K562 (cell line): ENCODE results near the gene GFRA4. TPM values are rescaled to one million over a fixed set of nuclear protein-coding genes. Genes with fewer than 3 reads are reported as not detected.

Experiments used
- ATAC-seq: fragments of 200-7000 bp; cut with Tn5 transposase; 3 replicates; pipeline ENCODE4 v1.9.1; 2020; ENCODE audit warnings: moderate library complexity
- BruUV-seq: library from RNA; stranded (reverse); fragments of 400-500 nt; replicated peaks from 2 replicates; lab custom pipeline; 2021; lab: Mats Ljungman, UMichigan
- CTCF ChIA-PET: fragments of 300-600 bp; formaldehyde crosslinking; extraction: SDS; loops from one replicate; lab custom pipeline; 2021; ENCODE audit warnings: low intra/inter-chr PET ratio; lab: Yijun Ruan, JAX
- POLR2A ChIA-PET: fragments of 300-600, 350-650 bp; sonication (Branson Sonifier 250); formaldehyde crosslinking; extraction: SDS; loops from one replicate; lab custom pipeline; 2021; ENCODE audit warnings: antibody characterized with exemption, inconsistent platforms; lab: Yijun Ruan, JAX
- DNase-seq, 4 experiments: peaks; one replicate each; pipeline versions ENCODE4 v3.0.0 to v3.0.0-alpha.2; 2011 to 2018; ENCODE audit warnings: low spot score in 3 of 4, mixed read lengths in 3 of 4; ENCODE audit errors: extremely low read depth in 1 of 4
- FAIRE-seq: peaks from 2 replicates; lab custom pipeline; 2011; peaks lifted over from hg19 to GRCh38; lab: Jason Lieb, UNC
- H2AFZ ChIP-seq: 2 replicates; pipeline ENCODE4 v1.6.0; 2011; ENCODE audit warnings: low read depth, low read length, control low read depth, inconsistent platforms
- H3K27ac ChIP-seq: fragments of 200-600 bp; 3 replicates; pipeline ENCODE4 v1.8.0; 2011; ENCODE audit warnings: low read depth, mild to moderate bottlenecking, control low read depth, inconsistent platforms, low read length, moderate library complexity, mixed read lengths; ENCODE audit errors: extremely low read depth
- H3K27me3 ChIP-seq, 2 experiments: fragments of 300-600 bp in 1 of 2; 2 replicates in 1 of 2; 3 replicates in 1 of 2; pipeline versions ENCODE4 v1.6.0 to v1.8.0; 2011; ENCODE audit warnings: inconsistent platforms in 2 of 2, low read length in 2 of 2, mild to moderate bottlenecking in 1 of 2, mixed read lengths in 1 of 2, moderate library complexity in 1 of 2; ENCODE audit not compliant: control insufficient read depth in 2 of 2, insufficient read depth in 2 of 2
- H3K36me3 ChIP-seq: fragments of 300-600 bp; 3 replicates; pipeline ENCODE4 v1.8.0; 2011; ENCODE audit warnings: mild to moderate bottlenecking, low read length, inconsistent platforms; ENCODE audit not compliant: control insufficient read depth, insufficient read depth
- H3K4me1 ChIP-seq, 2 experiments: fragments of 200-600 bp in 1 of 2; replicated peaks in 1 of 2; 2 replicates in 1 of 2; 3 replicates in 1 of 2; pipeline versions ENCODE4 v1.5.1 to v1.8.0; 2011; ENCODE audit warnings: inconsistent platforms in 2 of 2, low read length in 2 of 2, mild to moderate bottlenecking in 1 of 2, mixed read lengths in 1 of 2, moderate library complexity in 1 of 2; ENCODE audit not compliant: control insufficient read depth in 2 of 2, insufficient read depth in 2 of 2
- H3K4me2 ChIP-seq: 2 replicates; pipeline ENCODE4 v1.6.1; 2011; ENCODE audit warnings: low read length, control low read depth, inconsistent platforms, mixed read lengths; ENCODE audit not compliant: insufficient read depth
- H3K4me3 ChIP-seq: fragments of 200-600 bp; sonication (generic), shearing (Covaris generic); 2 replicates; pipeline ENCODE4 v1.5.1; 2016; ENCODE audit warnings: control low read depth, inconsistent platforms
- H3K79me2 ChIP-seq: fragments of 200-600 bp; 3 replicates; pipeline ENCODE4 v1.8.0; 2011; ENCODE audit warnings: low read length, inconsistent platforms; ENCODE audit not compliant: control insufficient read depth, insufficient read depth
- H3K9ac ChIP-seq, 2 experiments: 2 replicates each; pipeline versions ENCODE4 v1.6.0 to v1.6.1; 2011; ENCODE audit warnings: low read depth in 2 of 2, low read length in 2 of 2, control low read depth in 1 of 2, inconsistent platforms in 1 of 2, mild to moderate bottlenecking in 1 of 2, mixed read lengths in 1 of 2; ENCODE audit not compliant: insufficient read depth in 1 of 2
- H3K9me1 ChIP-seq: one replicate; pipeline ENCODE4 v1.6.0; 2011; ENCODE audit warnings: inconsistent platforms, mild to moderate bottlenecking, low read length, moderate library complexity; ENCODE audit not compliant: control insufficient read depth, insufficient read depth
- H3K9me3 ChIP-seq: replicated peaks from 2 replicates; pipeline ENCODE4 v1.5.1; 2011; ENCODE audit warnings: low read depth, low read length, inconsistent platforms; ENCODE audit not compliant: control insufficient read depth, insufficient read depth
- H4K20me1 ChIP-seq: replicated peaks from 2 replicates; pipeline ENCODE4 v1.6.1; 2011; ENCODE audit warnings: low read length, inconsistent platforms, mixed read lengths; ENCODE audit not compliant: control insufficient read depth, insufficient read depth
- SREBF1 ChIP-seq: fragments of 150-350 bp; IDR thresholded peaks from 2 replicates; pipeline ENCODE4 v1.6.1; 2014; ENCODE audit warnings: antibody characterized with exemption, low read depth, low read length, borderline replicate concordance
- WGBS: fragments of 100-300 bp; shearing (Covaris generic); methylation state at CpG from one replicate; pipeline ENCODE4 v1.1.6; 2016; ENCODE audit warnings: low coverage, mixed read lengths; ENCODE audit not compliant: insufficient coverage; ENCODE audit errors: missing lambda C conversion rate; 5-methylcytosine and 5-hydroxymethylcytosine counted together
- in situ Hi-C: fragments of 300-500 bp; cut with MboI; formaldehyde crosslinking; loops from 4 replicates; pipeline ENCODE4 v1.15.0; 2018; ENCODE audit warnings: inconsistent platforms, mixed read lengths
- intact Hi-C: fragments of 100-400 bp; cut with micrococcal nuclease; formaldehyde crosslinking; loops from 2 replicates; pipeline ENCODE4 v1.14.2; 2022
- polyA plus RNA-seq, 8 experiments: library from polyadenylated mRNA; depleted of rRNA in 4 of 8; stranded (reverse) in 5 of 8; unstranded in 3 of 8; fragments of >200 nt; fragmentation: Nextera tagmentation in 2 of 8; fragmentation: Illumina TruSeq in 1 of 8; extraction: Ambion mirVana in 2 of 8; extraction: Trizol in 1 of 8; gene quantifications; 2 replicates each; pipeline versions ENCODE4 v1.2.1 to v1.2.3, GENCODE V29; 2011 to 2014; ENCODE audit warnings: inconsistent platforms in 1 of 8, missing spikeins in 1 of 8
- total RNA-seq, 7 experiments: library from RNA; depleted of rRNA in 6 of 7; stranded (reverse); fragments of >200 nt in 6 of 7; fragmentation: Illumina TruSeq in 2 of 7; extraction: Trizol in 2 of 7; gene quantifications; 2 replicates each; pipeline versions ENCODE4 v1.2.1 to v1.2.3, GENCODE V29; 2011 to 2021; ENCODE audit warnings: low replicate concordance in 1 of 7
- TF ChIP-seq, protein P1 (sequence below): sonication (generic); formaldehyde crosslinking; IDR thresholded peaks from 2 replicates; pipeline ENCODE4 v1.8.0; 2022; ENCODE audit warnings: missing genetic modification reagents, mild to moderate bottlenecking, moderate library complexity, borderline replicate concordance

Gene GFRA4
- total and polyA plus RNA-seq, 9 of the 15 experiments (the other 6 are each of a cell fraction or from before 2014, with no cell fraction given) = not detected

DNA sequence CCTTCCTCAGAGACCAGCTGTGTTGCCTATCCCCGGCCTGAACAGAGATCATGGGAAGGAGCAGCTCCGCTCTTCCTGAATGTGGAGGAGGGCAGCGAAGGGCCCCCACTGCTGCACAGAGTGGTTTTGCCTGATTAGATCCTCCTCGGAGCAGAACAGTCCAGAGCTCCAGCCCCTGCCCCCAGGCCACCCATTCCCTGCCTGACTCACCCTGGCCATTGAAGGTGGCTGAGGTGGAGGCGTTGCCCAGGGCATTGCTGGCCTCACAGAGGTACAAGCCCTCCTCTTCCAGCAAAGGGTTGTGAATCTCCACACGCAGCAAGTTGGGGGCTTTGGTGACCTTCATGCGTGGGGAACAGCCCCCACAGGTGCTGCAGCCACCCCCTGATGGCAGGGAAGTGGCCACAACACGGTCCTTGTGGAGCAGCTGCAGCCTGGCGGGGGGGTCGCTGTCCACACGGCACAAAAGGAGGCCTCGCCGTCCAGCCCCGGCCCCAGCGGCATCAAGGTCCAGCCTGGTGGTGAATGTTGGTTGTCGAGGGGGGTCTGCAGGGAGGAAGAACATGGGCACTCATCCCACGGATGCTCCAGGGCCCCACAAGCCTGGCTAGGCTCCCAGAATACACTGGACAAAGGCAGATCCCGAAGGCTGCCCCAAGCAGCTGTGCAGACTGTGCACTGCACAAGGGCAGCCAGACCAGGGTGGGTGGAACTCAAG lies 34.5 kb upstream of the GFRA4 start:
- WGBS = 2% methylated on average over 8 of the region's 18 CpGs
- Histone ChIP-seq H3K79me2 (no peaks in the 10 kb centered on the region), H3K9me1 (no peaks in the 10 kb centered on the region), H3K9me3 (no peaks in the 10 kb centered on the region), H3K4me1 (peaks cover 0 to 23% of the 10 kb centered on the region in 2 experiments; a peak in 2 of 5 replicates), H3K36me3 (no peaks in the 10 kb centered on the region), H3K4me3 (no peak overlapping the region), H3K4me2 (no peak overlapping the region), H3K27ac (no peak overlapping the region), H3K27me3 (peaks cover 0 to 34% of the 10 kb centered on the region in 2 experiments; a peak in 3 of 5 replicates), H3K9ac (no peak overlapping the region), H2AFZ (no peak overlapping the region), H4K20me1 (no peaks in the 10 kb centered on the region)
- ATAC-seq = no peak
- ChIA-PET POLR2A (interaction anchor here (0.6 to 1.3 kb wide), 3 partner anchors 68 to 268 kb away, joined by 3 to 4 read pairs (median 3); no protein-coding TSS in a partner anchor), CTCF (no interaction called here)
- no peak for DNase-seq
- TF ChIP-seq, protein P1, sequence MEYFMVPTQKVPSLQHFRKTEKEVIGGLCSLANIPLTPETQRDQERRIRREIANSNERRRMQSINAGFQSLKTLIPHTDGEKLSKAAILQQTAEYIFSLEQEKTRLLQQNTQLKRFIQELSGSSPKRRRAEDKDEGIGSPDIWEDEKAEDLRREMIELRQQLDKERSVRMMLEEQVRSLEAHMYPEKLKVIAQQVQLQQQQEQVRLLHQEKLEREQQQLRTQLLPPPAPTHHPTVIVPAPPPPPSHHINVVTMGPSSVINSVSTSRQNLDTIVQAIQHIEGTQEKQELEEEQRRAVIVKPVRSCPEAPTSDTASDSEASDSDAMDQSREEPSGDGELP (CRISPR knock-in tag) = 0 out of 2 replicates have a peak, but pooled peaks have one; percentile 15
- no peak for TF ChIP-seq SREBF1
- intact Hi-C loops (no loop called here), in situ Hi-C loops (no loop called here)
- FAIRE-seq = no peak
- no TSS peak for BruUV-seq
